Loucy (cell line): Measurements from ENCODE around the gene IFI30.

Experiments
- H2AFZ ChIP-seq: fragments of 200-600 bp; sonication (generic); 2 replicates; pipeline ENCODE4 v1.6.0; 2016; ENCODE audit warnings: antibody characterized with exemption, mild to moderate bottlenecking, low read length, moderate library complexity
- H3F3A ChIP-seq: fragments of 200-600 bp; 2 replicates; pipeline ENCODE4 v1.6.0; 2016; ENCODE audit warnings: antibody characterized with exemption, low read depth, mild to moderate bottlenecking
- H3K27me3 ChIP-seq: fragments of 200-600 bp; sonication (generic); 2 replicates; pipeline ENCODE4 v1.6.1; 2014; ENCODE audit warnings: low read length, mild to moderate bottlenecking; ENCODE audit not compliant: insufficient read depth, poor library complexity, severe bottlenecking
- H3K36me3 ChIP-seq: fragments of 200-600 bp; sonication (generic); 2 replicates; pipeline ENCODE4 v1.6.1; 2016; ENCODE audit warnings: low read length; ENCODE audit not compliant: insufficient read depth
- H3K4me1 ChIP-seq: fragments of 200-600 bp; sonication (generic); 2 replicates; pipeline ENCODE4 v1.5.1; 2014; ENCODE audit warnings: low read length, mild to moderate bottlenecking; ENCODE audit not compliant: insufficient read depth, poor library complexity, severe bottlenecking
- H3K4me2 ChIP-seq: fragments of 200-600 bp; sonication (generic); 2 replicates; pipeline ENCODE4 v1.6.0; 2014; ENCODE audit warnings: antibody characterized with exemption, low read length, low read depth, mild to moderate bottlenecking; ENCODE audit not compliant: poor library complexity, severe bottlenecking
- H3K4me3 ChIP-seq: fragments of 200-600 bp; sonication (generic); 2 replicates; pipeline ENCODE4 v1.5.1; 2014; ENCODE audit warnings: low read length, mild to moderate bottlenecking, mixed read lengths; ENCODE audit not compliant: poor library complexity, severe bottlenecking
- H3K79me2 ChIP-seq: fragments of 200-600 bp; sonication (generic); 2 replicates; pipeline ENCODE4 v1.6.1; 2014; ENCODE audit warnings: low read length; ENCODE audit not compliant: insufficient read depth
- H3K9ac ChIP-seq: fragments of 200-600 bp; sonication (generic); 2 replicates; pipeline ENCODE4 v1.6.0; 2014; ENCODE audit warnings: mild to moderate bottlenecking, low read depth, low read length, moderate library complexity; ENCODE audit not compliant: poor library complexity, severe bottlenecking
- H3K9me2 ChIP-seq: fragments of 200-600 bp; sonication (generic); replicated peaks from 2 replicates; pipeline ENCODE4 v1.6.1; 2016; ENCODE audit warnings: low read depth, low read length, mixed read lengths
- H3K9me3 ChIP-seq: fragments of 200-600 bp; sonication (generic); 2 replicates; pipeline ENCODE4 v1.6.1; 2014; ENCODE audit warnings: mild to moderate bottlenecking, antibody characterized with exemption, low read length, low read depth; ENCODE audit not compliant: insufficient read depth
- H4K20me1 ChIP-seq: fragments of 200-600 bp; sonication (generic); 2 replicates; pipeline ENCODE4 v1.6.0; 2014; ENCODE audit warnings: antibody characterized with exemption, low read length, mild to moderate bottlenecking; ENCODE audit not compliant: insufficient read depth, poor library complexity, severe bottlenecking
- EZH2phosphoT487 ChIP-seq: fragments of 200-600 bp; IDR thresholded peaks from 2 replicates; pipeline ENCODE4 v1.6.1; 2018; ENCODE audit warnings: antibody characterized with exemption, mild to moderate bottlenecking, moderate library complexity, borderline replicate concordance
- TF ChIP-seq, protein P1 (sequence below): fragments of 200-600 bp; sonication (generic); conservative IDR thresholded peaks from 2 replicates; pipeline ENCODE4 v1.5.1; 2014; ENCODE audit warnings: mild to moderate bottlenecking, antibody characterized with exemption, low read length

Gene IFI30

DNA sequence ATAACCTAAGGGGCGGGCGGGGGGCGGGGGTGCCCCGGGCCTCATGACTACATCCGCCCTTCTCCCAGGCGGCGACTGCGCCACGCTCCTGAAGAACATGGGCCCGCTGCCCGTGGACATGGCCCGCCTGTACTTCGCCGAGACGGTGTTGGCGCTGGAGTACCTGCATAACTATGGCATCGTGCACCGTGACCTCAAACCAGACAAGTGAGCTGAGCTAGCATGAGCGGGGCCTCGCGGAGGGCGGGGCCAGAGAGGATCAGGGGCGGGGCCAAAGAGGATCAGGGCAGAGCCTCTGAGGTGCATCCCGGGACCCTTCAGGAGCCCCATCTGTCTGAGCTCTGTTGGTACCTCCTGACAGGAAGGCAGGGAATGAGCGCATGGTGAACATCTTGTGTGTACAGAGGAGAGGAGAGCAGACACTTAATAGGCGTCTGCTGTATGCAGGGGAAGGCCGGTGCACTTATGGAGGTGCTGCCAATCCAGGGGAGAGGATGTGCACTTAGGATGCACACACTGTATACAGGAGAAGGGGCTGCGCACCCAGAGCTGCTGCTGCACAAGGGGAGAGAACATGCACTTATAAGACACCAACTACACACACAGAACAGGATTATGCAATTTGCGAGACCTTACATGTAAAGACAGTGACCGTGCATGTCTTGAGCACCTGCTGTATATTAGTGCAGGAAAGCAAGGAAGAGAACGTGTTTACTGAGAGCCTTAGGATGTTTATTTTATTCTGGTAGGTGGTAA is 41.6 kb upstream of the IFI30 start:
- H3K9me3 ChIP-seq, result no peaks in the 10 kb centered on the region
- H3K9me2 ChIP-seq, result no peaks in the 10 kb centered on the region
- no peaks in the 10 kb centered on the region; the same call in 1 of the 2 replicates for H3K36me3 ChIP-seq
- H2AFZ ChIP-seq, result no peak overlapping the region
- H3K4me2 ChIP-seq, result no peak overlapping the region
- no peaks in the 10 kb centered on the region for H4K20me1 ChIP-seq
- no peak overlapping the region for H3K4me3 ChIP-seq
- no peak overlapping the region for H3K9ac ChIP-seq
- no peaks in the 10 kb centered on the region for H3K79me2 ChIP-seq
- no peaks in the 10 kb centered on the region for H3K27me3 ChIP-seq
- H3K4me1 ChIP-seq, result peaks cover 3% of the 10 kb centered on the region
- no peaks in the 10 kb centered on the region for H3F3A ChIP-seq
- no peak for TF ChIP-seq EZH2phosphoT487
- TF ChIP-seq, protein P1, sequence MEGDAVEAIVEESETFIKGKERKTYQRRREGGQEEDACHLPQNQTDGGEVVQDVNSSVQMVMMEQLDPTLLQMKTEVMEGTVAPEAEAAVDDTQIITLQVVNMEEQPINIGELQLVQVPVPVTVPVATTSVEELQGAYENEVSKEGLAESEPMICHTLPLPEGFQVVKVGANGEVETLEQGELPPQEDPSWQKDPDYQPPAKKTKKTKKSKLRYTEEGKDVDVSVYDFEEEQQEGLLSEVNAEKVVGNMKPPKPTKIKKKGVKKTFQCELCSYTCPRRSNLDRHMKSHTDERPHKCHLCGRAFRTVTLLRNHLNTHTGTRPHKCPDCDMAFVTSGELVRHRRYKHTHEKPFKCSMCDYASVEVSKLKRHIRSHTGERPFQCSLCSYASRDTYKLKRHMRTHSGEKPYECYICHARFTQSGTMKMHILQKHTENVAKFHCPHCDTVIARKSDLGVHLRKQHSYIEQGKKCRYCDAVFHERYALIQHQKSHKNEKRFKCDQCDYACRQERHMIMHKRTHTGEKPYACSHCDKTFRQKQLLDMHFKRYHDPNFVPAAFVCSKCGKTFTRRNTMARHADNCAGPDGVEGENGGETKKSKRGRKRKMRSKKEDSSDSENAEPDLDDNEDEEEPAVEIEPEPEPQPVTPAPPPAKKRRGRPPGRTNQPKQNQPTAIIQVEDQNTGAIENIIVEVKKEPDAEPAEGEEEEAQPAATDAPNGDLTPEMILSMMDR, result no peak

DNA sequence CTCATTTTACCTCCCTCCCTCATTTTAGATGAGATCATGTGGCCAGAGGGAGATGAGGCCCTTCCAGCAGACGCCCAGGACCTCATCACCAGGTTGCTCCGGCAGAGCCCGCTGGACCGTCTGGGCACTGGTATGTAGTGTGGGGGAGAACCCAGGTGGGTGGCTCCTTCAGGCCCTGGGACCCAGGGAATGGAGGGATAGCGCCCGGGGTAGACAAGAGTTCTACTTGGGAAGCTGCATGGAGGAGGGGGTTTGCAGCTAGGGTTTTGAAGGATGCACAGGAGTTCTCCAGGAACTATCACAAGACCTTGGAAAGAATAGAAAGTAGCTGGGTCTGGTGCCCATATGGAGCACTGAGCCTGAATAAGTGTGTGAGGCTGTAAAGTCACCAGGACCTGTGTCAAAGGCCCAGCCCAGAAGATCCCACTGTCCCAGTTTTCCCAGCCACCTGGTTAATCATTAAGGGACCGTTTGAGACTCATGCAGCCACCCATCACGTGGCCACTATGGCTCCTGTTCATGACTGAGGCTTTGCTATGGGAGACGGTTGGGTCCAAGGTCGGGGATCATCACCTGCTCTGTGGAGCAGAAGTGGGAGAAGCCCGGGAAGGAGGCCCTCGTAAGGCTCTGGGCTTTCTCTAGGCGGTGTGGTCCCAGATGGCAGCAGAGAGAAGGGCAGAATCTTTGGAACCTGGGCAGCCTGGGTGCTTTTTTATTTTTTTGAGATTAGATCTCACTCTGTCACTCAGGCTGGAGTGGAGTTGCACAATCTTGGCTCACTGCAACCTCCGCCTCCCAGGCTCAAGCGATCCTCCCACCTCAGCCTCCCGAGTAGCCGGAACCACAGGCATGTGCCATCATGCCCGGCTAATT is 37.7 kb upstream of the IFI30 start:
- Histone ChIP-seq H3K4me2 (no peak overlapping the region), H3K4me1 (no peaks in the 10 kb centered on the region)

DNA sequence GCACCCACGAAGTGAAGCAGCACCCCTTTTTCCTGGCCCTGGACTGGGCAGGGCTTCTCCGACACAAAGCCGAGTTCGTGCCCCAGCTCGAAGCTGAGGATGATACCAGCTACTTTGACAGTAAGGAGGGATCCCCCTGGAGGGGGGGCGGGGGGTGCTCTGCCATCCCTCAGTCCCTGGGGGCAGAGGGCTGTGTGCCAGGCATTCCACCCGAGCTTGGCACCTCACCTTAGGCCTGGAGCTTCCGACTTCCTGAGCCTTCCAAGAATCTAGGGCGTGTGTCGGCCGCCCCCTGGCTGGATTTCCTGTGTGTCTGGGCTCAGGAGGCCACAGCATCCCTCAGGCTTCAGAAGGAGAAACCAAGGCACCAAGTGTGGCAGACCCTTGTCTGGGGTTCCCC is 36.4 kb upstream of the IFI30 start:
- H3K9me2 ChIP-seq, result no peaks in the 10 kb centered on the region
- H3K4me1 ChIP-seq, result no peaks in the 10 kb centered on the region
- no peaks in the 10 kb centered on the region for H3F3A ChIP-seq
- H3K27me3 ChIP-seq, result no peaks in the 10 kb centered on the region
- TF ChIP-seq, protein P1, result no peak
- no peak for TF ChIP-seq EZH2phosphoT487
- no peak overlapping the region for H3K9ac ChIP-seq
- no peak overlapping the region for H3K4me2 ChIP-seq
- no peaks in the 10 kb centered on the region for H3K9me3 ChIP-seq
- H2AFZ ChIP-seq, result no peak overlapping the region
- no peaks in the 10 kb centered on the region for H4K20me1 ChIP-seq
- no peaks in the 10 kb centered on the region for H3K79me2 ChIP-seq
- H3K4me3 ChIP-seq, result no peak overlapping the region
- H3K36me3 ChIP-seq, result no peaks in the 10 kb centered on the region; the same call in 1 of the 2 replicates

More for the DNA sequence above, 37.7 kb upstream of the IFI30 start:
- Histone ChIP-seq H3K79me2 (no peaks in the 10 kb centered on the region), H3K4me3 (no peak overlapping the region), H3F3A (no peaks in the 10 kb centered on the region), H3K27me3 (no peaks in the 10 kb centered on the region), H3K36me3 (no peaks in the 10 kb centered on the region; the same call in 1 of the 2 replicates), H3K9ac (no peak overlapping the region), H4K20me1 (no peaks in the 10 kb centered on the region), H2AFZ (no peak overlapping the region), H3K9me3 (no peaks in the 10 kb centered on the region), H3K9me2 (no peaks in the 10 kb centered on the region)
- TF ChIP-seq, protein P1, result no peak
- no peak for TF ChIP-seq EZH2phosphoT487
